ENCODE data around the gene SOHLH1.
"Not testable (repeated sequence)": the region's sequence is repeated elsewhere in the genome, so short reads cannot be mapped to it uniquely, and the experiment has no call there.

Gene SOHLH1

DNA sequence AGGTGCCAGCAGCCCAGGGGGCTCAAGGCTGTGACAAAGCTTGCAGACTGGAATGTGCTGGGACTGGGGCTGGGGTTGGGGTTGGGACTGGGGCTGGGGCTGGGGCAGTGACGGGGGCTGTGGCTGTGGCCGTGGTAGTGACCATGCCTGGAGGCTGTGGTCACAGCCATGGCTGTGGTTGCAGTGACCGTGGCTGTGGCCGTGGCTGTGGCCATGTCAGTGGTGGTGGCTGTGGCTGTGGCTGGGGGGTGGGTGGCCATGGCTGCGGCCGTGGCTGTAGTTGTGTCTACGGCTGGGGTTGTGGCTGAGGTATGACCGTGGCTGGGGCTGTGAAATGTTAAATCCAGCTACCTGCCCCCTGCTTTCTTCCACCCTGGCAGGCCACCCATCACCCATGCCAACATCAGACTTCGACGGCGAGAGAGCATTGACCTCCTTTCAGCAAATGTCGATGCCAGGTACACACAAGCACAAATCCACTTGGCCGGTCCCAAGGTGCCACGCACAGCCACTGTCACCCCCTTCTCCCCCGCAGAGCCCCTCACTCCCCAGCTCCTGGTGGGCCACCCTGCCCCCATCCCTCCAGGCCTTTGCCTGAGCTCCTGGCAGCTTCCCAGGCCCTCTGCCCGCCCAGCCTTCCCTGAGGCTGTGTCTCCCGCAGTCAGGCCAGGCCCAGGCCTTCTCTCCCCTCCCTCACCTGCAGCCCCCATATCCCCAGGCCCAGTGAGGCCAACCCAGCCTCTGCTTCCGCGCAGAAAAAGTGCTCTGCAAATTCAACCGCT, 20.9 kb downstream of the SOHLH1 start:
- no peak for DNase-seq (ENCODE audit: low read depth)

DNA sequence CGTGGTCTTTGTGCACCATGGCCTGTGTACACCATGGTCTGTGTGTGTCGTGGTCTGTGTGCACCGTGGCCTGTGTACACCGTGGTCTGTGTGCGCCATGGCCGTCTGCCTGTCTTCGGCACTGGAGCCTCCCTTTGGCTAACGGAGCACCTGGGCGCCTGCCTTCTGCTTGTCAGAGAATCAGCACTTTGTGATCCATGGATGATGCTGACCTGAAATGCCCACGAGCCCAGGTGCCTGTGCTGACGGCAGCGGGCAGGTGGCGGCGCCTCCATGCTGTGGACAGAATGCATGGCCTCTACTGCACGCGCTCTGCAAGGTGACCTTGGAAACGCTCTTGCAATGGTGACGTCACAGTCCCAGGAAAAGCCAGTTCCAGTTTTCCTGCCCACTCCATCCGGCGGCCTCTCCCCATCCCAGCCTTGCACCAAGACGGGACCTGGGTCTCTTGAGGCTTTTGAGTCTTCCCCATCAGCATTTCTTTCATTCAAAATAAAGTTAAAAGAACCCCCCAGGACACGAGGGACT, 21.6 kb downstream of the SOHLH1 start:
- no peak for DNase-seq (ENCODE audit: low read depth)

DNA sequence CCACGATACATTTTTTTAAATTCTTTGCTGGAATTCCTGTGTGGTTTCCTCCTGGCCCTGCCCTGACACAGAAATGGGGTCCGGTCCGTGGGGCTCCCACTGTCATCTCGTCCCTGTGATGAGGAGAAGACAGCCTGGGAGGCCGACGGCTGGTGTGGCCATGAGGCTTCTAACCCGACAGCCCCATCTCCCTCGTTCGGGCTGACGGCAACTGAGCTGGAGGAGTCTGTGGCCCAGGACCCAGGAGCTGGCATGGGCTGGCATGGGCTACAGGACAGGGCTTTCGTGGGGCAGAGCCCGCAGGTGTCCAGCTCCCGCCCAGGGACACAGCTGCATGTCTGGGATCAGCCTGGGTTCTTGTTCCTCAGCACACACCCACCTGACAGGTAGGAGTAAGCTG, 22.4 kb downstream of the SOHLH1 start:
- DNase-seq (ENCODE audit: low read depth) = no peak

DNA sequence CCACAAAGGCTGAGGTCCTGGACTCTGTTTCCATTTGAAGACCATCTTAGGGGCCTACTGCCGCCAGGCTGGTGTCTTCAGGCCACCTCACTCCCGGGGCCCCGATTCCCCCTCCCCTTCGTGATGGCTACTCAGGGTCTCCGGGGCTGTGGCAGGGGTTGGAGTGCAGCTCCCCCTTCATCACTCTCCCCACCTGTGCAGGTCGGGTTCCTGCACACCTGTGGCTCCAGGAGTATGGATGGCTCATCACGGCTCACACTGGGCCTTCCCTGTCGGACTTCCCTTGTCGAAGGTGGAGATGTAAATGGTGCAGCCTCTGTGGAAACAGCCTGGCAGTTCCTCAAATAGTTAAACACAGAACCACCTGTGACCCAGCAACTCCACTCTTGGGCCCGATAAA, 24.3 kb downstream of the SOHLH1 start:
- DNase-seq (ENCODE audit: low read depth) = no peak

DNA sequence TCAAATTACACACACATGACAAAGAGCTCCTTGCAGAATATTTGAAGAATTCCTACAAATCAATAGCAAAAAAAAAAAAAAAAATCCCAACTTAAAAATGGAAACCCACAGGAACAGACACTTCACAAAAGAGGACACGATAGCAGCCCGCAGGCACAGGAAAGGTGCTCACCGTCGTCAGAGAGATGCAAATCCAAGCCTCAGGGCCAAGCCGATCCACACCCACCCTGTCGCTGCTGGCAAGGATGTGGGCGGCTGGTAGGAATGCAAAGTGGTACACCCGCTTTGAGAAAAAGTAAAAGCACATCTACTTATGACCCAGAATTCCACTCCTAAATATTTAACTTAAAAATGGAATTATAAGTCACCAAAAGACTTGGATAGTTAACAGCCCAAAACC, 25.3 kb downstream of the SOHLH1 start:
- DNase-seq (ENCODE audit: low read depth) = no peak

DNA sequence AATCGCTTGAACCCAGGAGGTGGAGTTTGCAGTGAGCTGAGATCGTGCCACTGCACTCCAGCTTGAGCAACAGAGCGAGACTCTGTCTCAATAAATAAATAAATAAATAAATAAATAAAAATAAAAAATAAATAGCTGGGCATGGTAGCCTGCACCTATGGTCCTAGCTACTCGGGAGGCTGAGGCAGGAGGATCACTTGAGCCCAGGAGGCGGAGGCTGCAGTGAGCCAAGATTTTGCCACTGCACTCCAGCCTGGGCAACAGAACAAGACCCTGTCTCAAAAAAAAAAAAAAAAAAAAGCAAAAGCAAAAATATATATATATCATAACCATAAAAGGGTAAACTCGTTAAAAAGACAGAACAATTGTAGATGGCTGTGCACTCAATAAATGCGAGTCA, 26.5 kb downstream of the SOHLH1 start:
- DNase-seq (ENCODE audit: low read depth) = not testable (repeated sequence)

DNA sequence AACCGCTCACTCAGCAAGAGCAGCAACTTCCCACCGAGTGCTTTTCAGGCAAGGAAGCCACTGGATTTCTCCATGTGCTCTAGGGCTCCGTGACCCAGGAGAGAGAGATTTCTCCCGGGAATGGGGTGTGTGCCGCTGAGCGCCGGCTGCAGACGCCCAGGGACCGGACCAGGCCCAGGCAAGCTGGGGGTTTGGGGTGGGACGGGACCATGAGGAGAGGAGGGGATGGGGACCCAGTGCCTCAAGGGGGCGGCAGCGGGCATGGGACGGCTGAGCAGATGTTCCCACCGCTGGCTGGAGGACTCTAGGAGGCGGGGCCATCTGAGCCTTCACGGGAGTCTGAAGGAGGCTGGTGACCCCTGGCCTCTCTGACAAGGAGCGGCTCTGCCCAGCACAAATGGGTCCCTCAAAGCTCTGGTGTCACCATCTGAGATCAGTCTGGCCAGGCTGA, 27.7 kb downstream of the SOHLH1 start:
- no peak for DNase-seq (ENCODE audit: low read depth)

DNA sequence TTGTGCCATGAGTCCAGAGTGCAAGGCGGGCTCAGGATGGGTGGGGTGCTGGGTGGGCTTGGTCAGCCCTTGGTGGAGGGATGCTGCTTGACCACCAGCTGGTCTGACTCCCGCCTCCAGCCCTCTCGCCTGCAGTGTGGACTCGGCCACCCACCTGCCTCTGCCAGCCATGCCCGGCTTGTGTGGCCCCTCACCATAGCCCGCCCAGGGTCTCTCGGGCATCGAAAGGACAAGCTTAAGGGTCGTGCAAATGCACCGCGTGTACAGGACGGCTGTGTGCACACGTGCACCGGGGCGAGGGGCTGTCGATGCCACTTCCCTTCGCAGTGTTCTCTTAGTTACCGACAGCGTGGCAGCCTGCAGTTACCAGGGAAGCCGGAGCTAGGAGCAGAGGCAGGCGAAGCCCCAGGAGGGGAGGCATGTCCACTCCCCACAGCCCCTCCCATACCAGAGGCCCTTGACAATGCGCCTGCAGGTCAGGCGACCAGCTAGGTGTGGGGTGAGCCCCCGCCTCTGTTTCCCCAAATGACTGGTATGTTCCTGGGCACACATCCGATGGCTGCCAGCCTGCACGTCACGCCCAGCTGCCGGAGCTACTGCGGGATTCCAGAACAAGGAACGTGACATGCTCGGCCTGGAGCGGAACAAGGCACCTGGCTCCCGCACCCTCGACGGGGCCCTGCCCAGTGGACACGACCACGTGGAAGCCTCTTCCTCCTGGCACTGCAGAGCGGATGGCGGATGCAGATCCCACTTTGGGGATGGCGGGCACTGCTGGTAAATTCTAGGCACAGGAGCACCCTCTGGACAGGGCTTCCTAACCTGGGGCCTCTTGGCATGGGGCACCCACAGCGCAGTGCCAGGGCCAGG, 28.3 kb downstream of the SOHLH1 start:
- DNase-seq (ENCODE audit: low read depth) = no peak

DNA sequence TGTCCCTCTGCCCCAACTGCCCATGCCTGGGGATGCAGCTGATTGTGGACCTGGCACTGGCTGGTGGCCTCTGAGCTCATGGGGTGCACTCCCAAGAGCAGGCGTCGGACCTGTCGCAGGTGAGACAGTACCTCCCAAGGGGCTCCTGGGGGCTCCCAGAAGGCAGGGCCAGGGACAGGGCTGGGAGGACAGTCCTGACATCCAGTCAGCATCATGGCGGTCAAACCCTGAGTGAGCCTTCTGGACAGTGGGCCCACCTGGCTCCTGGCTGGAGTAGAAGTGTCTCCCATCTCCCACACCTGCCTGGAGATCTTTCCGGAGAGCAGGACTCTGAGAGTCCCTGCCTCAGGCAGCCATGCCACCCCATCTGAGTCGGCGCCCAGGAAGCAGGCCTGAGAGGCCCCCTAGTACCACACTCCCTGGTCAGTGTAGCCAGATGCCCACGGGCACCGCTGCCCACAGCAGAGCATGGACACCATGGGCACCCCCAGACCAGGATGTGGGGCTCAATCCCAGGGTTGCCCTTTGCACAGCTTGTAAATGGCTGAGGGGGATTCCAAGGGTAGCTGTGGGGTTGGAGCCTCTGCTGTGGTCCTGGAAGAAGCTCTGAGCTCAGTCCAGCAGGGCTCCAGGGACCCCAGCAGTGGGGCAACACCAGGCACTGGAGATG, 29.5 kb downstream of the SOHLH1 start:
- DNase-seq (ENCODE audit: low read depth) = no peak

DNA sequence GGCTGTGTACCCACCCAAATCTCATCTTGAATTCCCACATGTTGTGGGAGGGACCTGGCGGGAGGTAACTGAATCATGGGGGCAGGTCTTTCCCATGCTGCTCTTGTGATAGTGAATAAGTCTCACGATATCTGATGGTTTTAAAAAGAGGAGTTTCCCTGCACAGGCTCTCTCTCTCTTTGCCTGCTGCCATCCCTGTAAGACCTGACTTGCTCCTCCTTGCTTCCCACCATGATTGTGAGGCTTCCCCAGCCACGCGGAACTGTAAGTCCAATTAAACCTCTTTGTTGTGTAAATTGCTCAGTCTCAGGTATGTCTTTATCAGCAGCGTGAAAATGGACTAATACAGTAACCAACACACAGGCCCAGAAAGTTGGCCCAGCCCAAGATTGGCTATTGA, 30.3 kb downstream of the SOHLH1 start:
- DNase-seq (ENCODE audit: low read depth) = not testable (repeated sequence)

DNA sequence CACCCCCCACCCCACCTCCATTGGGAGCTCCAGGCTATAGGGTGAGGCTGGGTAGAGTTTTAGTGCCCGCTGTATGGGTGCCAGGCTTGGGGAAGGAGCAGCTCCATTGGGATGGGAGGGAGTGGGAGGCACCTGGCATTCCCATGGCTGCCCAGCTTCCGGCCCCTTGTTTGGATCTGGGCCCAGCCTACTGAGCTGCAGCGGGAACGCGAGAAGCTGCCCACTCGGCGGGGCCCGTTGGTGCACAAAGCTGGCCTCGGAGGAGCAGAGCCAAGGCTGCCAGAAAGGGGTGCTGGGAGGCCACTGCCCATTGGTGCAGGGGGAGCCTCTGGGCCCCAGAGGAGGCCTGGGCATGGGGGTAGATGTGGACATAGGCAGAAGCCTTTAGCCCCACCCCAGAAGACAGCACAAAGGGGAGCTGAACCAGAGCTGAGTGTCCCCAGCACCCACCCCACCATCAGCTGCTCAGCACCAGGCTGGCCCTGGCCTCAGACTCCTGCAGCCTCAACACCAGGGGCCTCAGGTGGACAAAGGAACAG, 31.7 kb downstream of the SOHLH1 start:
- DNase-seq (ENCODE audit: low read depth) = no peak

DNA sequence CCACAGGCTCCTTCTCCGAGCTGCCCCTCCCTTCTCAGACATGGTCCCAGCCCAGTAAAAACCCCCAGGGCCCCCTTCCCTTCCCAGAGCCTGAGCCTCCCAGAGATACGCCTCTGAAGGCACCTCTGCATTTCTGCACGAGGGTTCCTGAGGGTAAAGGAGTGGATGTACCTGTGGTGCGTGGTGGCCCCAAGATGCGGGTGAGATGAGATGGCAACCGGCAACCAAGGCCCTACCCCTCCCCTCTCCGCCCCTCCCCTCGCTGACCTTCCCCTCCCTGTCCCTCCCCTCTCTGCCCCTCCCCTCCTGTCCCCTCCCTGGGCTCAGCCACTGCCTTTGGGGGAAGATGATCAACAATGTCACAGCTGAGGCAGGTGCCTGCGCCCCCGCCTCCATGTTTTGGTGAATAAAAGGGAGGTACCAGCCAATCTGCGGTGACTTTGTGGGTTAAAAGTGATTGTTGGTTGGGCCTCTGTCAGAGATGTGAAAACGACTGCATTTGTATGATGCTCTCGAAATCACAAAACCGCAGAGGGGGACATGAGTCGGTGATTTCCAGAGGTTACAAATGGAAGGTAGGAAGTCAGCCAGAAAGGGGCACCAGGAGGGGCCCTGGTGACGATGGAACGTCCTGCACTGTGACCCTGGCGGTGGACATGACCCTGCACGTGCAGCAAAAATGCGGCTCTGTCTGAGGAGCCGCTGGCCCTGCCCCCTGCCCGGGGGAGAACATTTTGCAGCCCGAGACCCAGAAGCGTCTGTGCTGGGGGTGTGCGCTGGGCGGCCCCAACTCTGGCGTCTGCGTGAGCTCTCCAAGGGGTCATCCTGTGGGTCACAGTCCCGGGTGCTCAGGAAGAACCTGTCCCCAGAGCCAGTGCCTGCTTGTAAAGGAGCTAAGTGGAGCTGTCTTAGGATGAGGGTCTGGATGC, 32.5 kb downstream of the SOHLH1 start:
- no peak for DNase-seq (ENCODE audit: low read depth)

DNA sequence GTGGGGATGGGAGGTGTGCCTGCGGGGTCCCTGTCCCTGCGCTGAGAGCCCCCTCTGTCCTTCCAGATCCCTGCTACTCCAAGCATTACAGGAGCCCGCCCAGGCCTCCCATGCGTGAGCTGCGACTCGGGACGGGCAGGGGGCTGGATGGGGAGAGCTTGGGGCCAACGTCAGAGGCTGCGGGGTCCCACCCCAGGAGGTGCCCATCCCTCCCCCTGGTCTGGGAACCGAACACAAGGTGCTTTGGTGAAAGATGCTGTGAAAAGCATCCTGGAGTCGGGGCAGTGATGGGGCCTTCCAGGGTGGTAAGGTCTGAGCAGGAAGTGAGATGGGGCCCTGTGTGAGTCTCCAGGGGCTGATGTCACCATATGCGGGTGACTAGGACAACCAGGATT, 33.5 kb downstream of the SOHLH1 start:
- no peak for DNase-seq (ENCODE audit: low read depth)

DNA sequence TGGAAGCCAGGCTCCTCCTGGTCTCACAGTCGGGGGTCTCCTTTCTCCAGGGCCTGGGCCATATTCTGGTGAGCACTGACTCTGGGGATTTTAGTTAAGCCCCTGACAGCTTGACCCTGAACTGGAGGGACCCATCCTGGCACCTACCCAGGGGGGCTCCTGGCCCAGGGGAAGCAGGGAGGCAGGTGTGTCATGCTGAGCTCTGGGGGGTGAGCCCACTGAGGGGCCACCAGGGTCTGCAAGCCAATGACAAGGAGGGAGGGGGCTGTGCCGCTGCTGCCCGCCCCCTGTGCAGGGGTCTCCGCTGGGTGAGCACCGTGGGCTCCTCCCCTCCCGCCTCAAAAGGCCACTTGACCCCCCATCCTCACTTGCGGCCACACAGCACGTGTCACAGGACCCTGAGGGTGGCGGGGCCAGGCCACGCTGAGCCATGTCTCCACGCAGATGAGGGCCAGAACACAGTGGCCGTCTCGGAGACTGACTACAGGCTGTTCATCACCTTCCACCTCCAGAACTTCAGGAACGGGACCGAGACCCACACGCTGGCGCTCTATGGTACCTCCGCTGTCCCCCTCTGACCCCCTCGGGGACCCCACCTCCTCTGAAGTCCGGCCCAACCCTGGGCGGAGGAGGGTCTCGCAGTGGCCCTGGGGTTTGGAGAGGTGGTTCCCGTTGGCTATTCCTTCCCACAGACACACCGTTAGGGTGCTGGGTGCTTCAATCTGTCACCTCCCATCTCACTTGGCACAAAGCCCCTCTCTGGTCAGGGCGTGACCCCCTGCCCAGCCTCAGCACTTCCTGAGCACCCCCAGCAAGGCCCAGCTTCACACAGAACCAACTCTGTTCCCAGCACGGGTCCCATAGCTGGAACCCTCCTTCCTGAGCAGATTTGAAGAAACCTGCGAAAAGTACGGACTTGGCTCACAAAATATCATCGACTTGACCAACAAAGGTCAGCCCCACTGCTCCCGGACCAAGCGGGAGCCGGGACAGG, 34.2 kb downstream of the SOHLH1 start:
- DNase-seq (ENCODE audit: low read depth) = no peak

DNA sequence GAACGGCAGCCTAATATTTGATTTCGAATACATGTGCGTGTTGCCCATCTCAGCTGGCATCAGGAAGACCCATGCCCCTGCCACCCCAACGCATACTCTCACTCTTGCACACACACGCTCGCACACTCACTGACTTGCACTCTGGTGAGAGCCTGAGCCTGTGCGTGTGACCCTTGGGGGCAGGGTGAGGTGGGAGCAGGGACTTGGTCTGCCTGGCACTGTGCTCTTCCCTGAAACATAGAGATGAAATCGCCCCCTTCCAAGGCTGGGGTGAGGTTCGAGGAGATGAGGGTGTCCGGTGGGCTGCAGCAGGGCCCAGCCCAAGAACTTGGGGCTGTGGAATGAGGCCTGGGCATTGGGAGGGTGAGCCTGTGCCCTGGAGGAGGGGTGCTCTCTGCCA, 35.0 kb downstream of the SOHLH1 start:
- DNase-seq (ENCODE audit: low read depth) = no peak

DNA sequence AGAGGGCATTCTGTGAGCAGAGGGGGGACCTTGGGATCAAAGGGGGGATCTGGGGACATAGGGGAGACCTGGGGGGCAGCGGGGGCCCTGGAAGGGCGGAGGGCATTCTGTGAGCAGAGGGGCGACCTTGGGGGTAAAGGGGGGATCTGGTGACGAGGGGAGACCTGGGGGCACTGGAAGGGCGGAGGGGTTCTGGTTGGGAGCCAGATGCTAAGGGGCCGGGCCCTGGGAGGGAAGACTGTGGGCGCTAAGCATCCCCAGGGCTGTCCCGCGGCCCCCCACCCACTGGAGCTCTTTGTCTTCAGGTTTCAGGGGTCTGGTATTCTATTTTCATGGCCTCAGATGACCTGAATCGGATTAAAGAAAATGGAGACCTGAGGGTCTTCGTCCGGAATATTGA, 35.4 kb downstream of the SOHLH1 start:
- no peak for DNase-seq (ENCODE audit: low read depth)

DNA sequence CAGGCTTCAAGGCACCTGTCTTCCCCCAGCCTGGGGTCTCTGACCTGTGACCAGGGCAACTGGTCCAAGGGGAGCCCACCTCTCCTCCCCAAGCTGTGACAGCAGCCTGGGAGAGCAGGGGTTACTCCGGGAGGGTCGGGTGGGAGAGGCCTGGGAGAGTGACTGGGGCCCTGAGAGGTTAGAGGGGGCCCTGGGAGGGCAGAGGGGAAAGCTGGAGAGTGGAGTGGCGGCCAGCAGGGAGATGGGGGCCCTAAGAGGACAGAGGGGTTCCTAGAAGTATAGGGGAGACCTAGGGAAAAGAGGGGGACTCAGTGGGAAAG, 35.9 kb downstream of the SOHLH1 start:
- DNase-seq (ENCODE audit: low read depth) = no peak

DNA sequence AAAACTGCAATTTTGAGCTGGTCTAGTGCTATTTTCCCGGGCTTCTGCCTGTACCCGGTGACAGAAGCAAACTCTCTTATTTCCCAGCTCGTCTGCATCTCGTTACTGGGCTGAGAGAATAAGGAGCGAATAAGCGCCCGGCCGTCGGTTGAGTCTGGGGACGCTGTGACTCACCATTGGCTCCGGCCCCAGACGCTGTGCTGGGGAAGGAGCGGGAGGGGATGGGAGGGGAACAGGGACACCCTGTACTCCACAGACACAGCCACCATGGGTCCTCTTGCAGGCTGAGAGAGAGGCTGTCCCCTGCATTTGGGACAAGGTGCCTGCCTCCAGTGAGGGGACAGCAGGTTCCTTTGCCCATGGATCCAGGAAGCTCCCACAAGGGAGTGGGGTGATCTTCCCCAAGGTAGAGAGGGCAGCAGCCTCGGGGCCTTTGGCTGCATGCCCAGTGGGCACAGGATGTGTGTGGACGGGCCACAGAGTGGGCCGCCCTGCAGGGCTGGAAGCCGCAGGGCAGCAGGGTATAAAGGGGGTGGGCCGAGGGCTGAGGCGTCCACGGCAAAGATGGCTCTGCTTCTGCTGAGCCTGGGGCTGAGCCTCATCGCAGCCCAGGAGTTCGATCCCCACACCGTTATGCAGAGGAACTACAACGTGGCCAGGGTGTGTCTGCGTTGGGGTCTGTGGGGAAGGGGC, 36.4 kb downstream of the SOHLH1 start, which contains the start of gene LCN9:
TSS of gene LCN9 (plus strand) at position 552 of the 693 bp plus-strand sequence. CDS start at position 565, 13 bp downstream.
- no peak for DNase-seq (ENCODE audit: low read depth)
